ENCODE data around the gene PIPOX. TPM values are rescaled to one million over a fixed set of nuclear protein-coding genes. Genes with fewer than 3 reads are reported as not detected.

The PIPOX gene
- total and polyA plus RNA-seq, 2 of the 13 experiments (the other 11 are each of a cell fraction or from before 2014, with no cell fraction given) = 87.3 to 154 TPM

- no peak for FAIRE-seq
These were observed 10.1 kb upstream of the PIPOX start for GRCh38 chr17:29032857-29033197.

GRCh38 chr17:29034510-29034909 lies 8.4 kb upstream of the PIPOX start:
- Histone ChIP-seq H4K20me1 (ENCODE audit: insufficient read depth, low read length) (no peaks in the 10 kb centered on the region), H3K27ac (ENCODE audit: extremely low read length, insufficient read depth, low read length) (no peak overlapping the region), H3K4me3 (replicated peaks in 1 of 3; ENCODE audit: insufficient read depth in 1 of 3, low read depth in 2 of 3, low read length in 3 of 3) (no peak overlapping the region), H3K4me2 (ENCODE audit: low read depth, low read length) (no peak overlapping the region), H3K9ac (ENCODE audit: insufficient read depth, low read depth, low read length) (no peak overlapping the region), H3K36me3 (replicated peaks in 1 of 2; ENCODE audit: control insufficient read depth in 1 of 2, insufficient read depth in 2 of 2, low read length in 2 of 2) (no peaks in the 10 kb centered on the region), H3K79me2 (ENCODE audit: insufficient read depth, low read length) (no peaks in the 10 kb centered on the region), H3K4me1 (ENCODE audit: insufficient read depth, low read length) (peaks cover 15% of the 10 kb centered on the region), H3K9me3 (ENCODE audit: low read length) (peaks cover 10% of the 10 kb centered on the region; the same call in 1 of the 2 replicates), H2AFZ (ENCODE audit: low read length) (no peak overlapping the region), H3K27me3 (ENCODE audit: control insufficient read depth in 1 of 2, insufficient read depth in 2 of 2, low read length in 2 of 2) (peaks cover 2 to 42% of the 10 kb centered on the region in 2 experiments; a peak in 4 of 5 replicates)
- CTCF ChIA-PET (ENCODE audit: low intra/inter-chr PET ratio, low total read pairs) = interaction anchor here (0.7 kb wide), 1 partner anchor 74 kb away, joined by 3 read pairs; no protein-coding TSS in a partner anchor
- FAIRE-seq = no peak
- in situ Hi-C loops (cut with HindIII; ENCODE audit: extremely low pct_ligation_motif_present, low pct_unique_long_range_greater_than_20kb) = no loop called here
- TF ChIP-seq KDM3A (CRISPR knock-in tag; IDR thresholded peaks at IDR 0.05; ENCODE audit: low read depth) (no peak), ETS1 (CRISPR knock-in tag; IDR thresholded peaks at IDR 0.05) (no peak), MTA1 (CRISPR knock-in tag; IDR thresholded peaks at IDR 0.05; ENCODE audit: borderline replicate concordance) (no peak), HNRNPLL (IDR thresholded peaks at IDR 0.05; ENCODE audit: low read depth, low read length, poor library complexity, severe bottlenecking) (no peak), PHF5A (CRISPR knock-in tag; IDR thresholded peaks at IDR 0.05; ENCODE audit: low read depth, unreplicated experiment) (no peak), ZNF891 (CRISPR knock-in tag; IDR thresholded peaks at IDR 0.05) (no peak), ZNF160 (CRISPR knock-in tag; IDR thresholded peaks at IDR 0.05) (no peak), MTA3 (CRISPR knock-in tag; IDR thresholded peaks at IDR 0.05) (no peak), ZSCAN29 (CRISPR knock-in tag; conservative IDR thresholded peaks at IDR 0.05) (no peak), MED1 (CRISPR knock-in tag; IDR thresholded peaks at IDR 0.05) (no peak), BATF2 (CRISPR knock-in tag; IDR thresholded peaks at IDR 0.05) (no peak)
- DNase-seq (ENCODE audit: low spot score) = no peak
- ATAC-seq = no peak
- POLR2A ChIA-PET = interaction anchor here (1.1 kb wide), 1 partner anchor 8 kb away, joined by 3 read pairs; the partner anchor contains the start of gene PIPOX
- no TSS peak for BruUV-seq (replicated peaks)
- intact Hi-C loops (cut with micrococcal nuclease; ENCODE audit: unreplicated experiment) = no loop called here
- 8% methylated on average over 1 of the region's 1 CpG for WGBS (ENCODE audit: low lambda C conversion rate)

More at GRCh38 chr17:29032857-29033197, 10.1 kb upstream of the PIPOX start:
- ChIA-PET CTCF (ENCODE audit: low intra/inter-chr PET ratio, low total read pairs) (no interaction called here), POLR2A (no interaction called here)
- Histone ChIP-seq H3K79me2 (ENCODE audit: insufficient read depth, low read length) (no peaks in the 10 kb centered on the region), H3K9ac (ENCODE audit: insufficient read depth, low read depth, low read length) (no peak overlapping the region), H4K20me1 (ENCODE audit: insufficient read depth, low read length) (no peaks in the 10 kb centered on the region), H3K9me3 (ENCODE audit: low read length) (peaks cover 10% of the 10 kb centered on the region; the same call in 1 of the 2 replicates), H3K4me1 (ENCODE audit: insufficient read depth, low read length) (no peaks in the 10 kb centered on the region), H3K27me3 (ENCODE audit: control insufficient read depth in 1 of 2, insufficient read depth in 2 of 2, low read length in 2 of 2) (peaks cover 2 to 47% of the 10 kb centered on the region in 2 experiments; a peak in 4 of 5 replicates), H3K4me3 (replicated peaks in 1 of 3; ENCODE audit: insufficient read depth in 1 of 3, low read depth in 2 of 3, low read length in 3 of 3) (no peak overlapping the region), H3K36me3 (replicated peaks in 1 of 2; ENCODE audit: control insufficient read depth in 1 of 2, insufficient read depth in 2 of 2, low read length in 2 of 2) (no peaks in the 10 kb centered on the region), H3K27ac (ENCODE audit: extremely low read length, insufficient read depth, low read length) (no peak overlapping the region), H3K4me2 (ENCODE audit: low read depth, low read length) (no peak overlapping the region), H2AFZ (ENCODE audit: low read length) (no peak overlapping the region)
- DNase-seq (ENCODE audit: low spot score) (no peak), ATAC-seq (no peak)
- in situ Hi-C loops (cut with HindIII; ENCODE audit: extremely low pct_ligation_motif_present, low pct_unique_long_range_greater_than_20kb) = no loop called here
- BruUV-seq (replicated peaks) = no TSS peak
- WGBS (ENCODE audit: low lambda C conversion rate) = 56% methylated on average over 5 of the region's 6 CpGs
- TF ChIP-seq POLR2AphosphoS5 (IDR thresholded peaks at IDR 0.05; ENCODE audit: low read depth, low read length) (no peak), ZNF724P (CRISPR knock-in tag; IDR thresholded peaks at IDR 0.05; ENCODE audit: borderline replicate concordance) (no peak)
- intact Hi-C loops (cut with micrococcal nuclease; ENCODE audit: unreplicated experiment) = no loop called here
